GM21390 (cell line): ENCODE data around the gene GON7.
"Not testable (repeated sequence)": the region's sequence is repeated elsewhere in the genome, so short reads cannot be mapped to it uniquely, and the experiment has no call there.

ENCODE experiments used
- ATAC-seq: cut with Tn5 transposase; IDR thresholded peaks from one replicate; pipeline ENCODE4 v1.9.1; 2021; ENCODE audit not compliant: unreplicated experiment

The GON7 gene

DNA sequence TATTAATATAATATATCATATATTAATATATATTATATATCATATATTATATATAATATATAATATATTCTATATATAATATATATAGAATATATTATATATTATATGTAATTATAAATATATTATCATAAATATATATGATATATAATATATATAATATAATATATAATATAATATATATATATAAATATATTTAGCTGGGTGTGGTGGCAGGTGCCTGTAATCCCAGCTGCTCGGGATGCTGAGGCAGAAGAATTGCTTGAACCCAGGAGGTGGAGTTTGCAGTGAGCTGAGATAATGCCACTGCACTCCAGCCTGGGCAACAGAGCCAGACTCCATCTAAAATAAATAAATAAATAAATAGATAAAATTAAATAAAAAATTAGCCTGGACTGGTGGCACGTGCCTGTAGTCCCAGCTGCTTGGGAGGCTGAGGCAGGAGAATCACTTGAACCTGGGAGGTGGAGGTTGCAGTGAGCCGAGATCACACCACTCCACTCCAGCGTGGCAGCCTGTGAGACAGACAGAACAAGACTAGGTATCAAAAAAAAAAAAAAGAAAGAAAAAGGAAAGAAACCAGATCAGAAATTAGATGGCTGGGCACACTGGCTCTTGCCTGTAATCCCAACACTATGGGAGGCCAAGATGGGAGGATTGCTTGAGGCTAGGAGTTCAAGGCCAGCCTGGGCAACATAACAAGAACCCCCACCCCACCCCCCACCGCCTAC is 47.1 kb downstream of the GON7 start:
- not testable (repeated sequence) for ATAC-seq

DNA sequence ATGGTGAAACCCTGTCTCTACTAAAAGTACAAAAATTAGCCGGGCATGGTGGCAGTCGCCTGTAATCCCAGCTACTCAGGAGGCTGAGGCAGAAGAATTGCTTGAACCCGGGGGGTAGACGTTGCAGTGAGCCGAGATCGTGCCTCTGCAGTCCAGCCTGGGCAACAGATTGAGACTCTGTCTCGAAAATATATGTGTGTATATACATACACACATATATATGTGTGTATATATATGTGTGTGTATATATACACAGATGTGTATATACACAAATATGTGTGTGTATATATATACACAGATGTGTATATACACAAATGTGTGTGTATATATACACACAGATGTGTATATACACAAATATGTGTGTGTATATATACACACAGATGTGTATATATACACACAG is 48.5 kb downstream of the GON7 start:
- ATAC-seq, result not testable (repeated sequence)

DNA sequence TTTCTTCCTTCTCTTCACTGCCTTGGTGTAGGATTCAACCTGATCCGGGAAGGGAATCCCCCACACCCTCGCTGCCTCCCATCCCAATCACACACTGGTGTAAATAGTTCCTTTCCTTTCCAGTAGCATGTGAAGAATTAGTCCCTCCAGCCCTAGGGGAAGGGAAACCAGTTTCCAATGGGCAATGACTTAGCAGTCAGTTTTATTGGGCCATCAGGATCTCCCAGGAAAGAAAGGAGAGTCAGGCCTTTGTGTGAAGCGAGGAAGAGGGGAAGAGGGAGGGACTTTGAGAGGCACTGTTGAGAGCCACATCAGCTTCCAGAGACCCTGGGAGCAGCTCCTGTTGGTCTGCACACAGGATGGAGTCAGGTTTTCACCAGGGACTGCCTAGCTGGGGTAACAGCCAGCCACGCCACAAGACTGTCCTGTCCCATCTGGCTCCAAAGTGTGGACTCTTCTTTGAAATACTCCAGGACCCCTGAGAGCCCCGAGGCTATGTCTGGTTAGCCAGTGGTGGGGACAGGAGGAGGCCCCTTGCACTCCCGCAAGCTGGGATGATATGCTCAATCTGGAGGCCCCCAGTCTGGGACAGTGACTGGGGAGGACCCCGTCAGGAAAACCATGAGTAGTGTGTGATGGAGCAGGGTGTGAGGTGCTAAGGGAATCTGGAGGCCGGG is 50.0 kb downstream of the GON7 start:
- ATAC-seq, result no peak

DNA sequence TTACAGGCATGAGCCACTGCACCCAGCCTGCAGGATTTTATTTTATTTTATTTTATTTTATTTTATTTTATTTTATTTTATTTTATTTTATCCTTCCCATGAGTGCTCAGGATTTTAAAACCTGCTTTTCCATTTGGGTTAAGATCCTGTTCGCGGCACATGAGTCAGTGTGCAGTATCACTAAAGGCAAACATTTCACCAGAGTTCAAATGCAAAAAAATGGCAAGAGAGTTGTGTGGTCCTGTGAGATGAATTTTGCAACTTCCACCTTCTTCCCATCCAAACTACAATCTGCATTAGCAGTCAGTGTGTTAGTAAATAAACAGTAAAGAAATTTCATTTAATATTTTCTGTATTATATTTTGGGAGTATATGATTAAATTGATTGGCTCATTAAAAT is 51.2 kb downstream of the GON7 start:
- ATAC-seq, result no peak

DNA sequence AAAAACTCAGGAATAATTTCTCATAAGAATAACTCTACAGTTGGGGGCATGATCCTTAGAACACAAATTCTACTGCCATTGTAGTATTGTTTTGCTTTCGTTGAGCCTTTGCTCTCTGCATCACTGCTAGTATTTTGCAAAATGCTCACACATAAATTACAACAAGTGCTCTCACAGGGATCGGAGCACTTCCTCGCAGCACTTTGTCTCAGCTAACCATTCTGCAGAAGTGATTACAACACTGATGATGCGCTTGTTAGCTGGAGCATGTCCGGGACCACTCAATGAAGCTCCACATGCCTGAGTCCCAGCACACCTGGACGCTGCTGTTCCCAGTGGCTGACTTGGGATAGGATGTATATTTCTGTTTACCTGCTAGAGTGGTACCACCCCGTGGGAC is 53.7 kb downstream of the GON7 start:
- ATAC-seq, result no peak
